Thyroid gland (tissue), 4 donors: ENCODE data around the gene DAB2IP.

Experiments used
- POLR2A ChIP-seq, 2 donors: fragments of 450-650 bp; IDR thresholded peaks; one replicate each; pipeline ENCODE4 v1.6.1; 2017; ENCODE audit warnings: antibody characterized with exemption in 2 of 2, mild to moderate bottlenecking in 2 of 2, moderate library complexity in 1 of 2
- TF ChIP-seq, protein P1 (sequence below), 6 experiments: fragments of 200-600 bp in 3 of 6; fragments of 450-650 bp in 3 of 6; sonication (generic) in 3 of 6; IDR thresholded peaks; one replicate each; pipeline ENCODE4 v1.5.1; 2016 to 2019; ENCODE audit warnings: antibody characterized with exemption in 6 of 6, mild to moderate bottlenecking in 2 of 6, inconsistent platforms in 1 of 6, moderate library complexity in 1 of 6

DNA sequence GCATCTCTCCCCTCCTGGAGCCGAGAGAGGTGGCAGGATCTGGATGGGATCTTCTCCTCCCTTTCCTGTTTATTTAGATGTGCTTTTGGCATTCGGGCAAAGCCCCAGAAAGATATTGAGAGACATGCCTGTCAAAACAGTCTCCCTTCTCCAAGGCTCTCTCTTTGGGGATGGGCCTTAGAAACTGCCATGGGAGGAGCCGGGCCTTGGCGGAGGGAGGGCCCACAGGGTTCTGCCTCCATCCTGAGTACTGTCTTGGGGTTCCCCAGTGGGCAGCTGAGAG, 41.9 kb downstream of the DAB2IP start:
- TF ChIP-seq, protein P1, sequence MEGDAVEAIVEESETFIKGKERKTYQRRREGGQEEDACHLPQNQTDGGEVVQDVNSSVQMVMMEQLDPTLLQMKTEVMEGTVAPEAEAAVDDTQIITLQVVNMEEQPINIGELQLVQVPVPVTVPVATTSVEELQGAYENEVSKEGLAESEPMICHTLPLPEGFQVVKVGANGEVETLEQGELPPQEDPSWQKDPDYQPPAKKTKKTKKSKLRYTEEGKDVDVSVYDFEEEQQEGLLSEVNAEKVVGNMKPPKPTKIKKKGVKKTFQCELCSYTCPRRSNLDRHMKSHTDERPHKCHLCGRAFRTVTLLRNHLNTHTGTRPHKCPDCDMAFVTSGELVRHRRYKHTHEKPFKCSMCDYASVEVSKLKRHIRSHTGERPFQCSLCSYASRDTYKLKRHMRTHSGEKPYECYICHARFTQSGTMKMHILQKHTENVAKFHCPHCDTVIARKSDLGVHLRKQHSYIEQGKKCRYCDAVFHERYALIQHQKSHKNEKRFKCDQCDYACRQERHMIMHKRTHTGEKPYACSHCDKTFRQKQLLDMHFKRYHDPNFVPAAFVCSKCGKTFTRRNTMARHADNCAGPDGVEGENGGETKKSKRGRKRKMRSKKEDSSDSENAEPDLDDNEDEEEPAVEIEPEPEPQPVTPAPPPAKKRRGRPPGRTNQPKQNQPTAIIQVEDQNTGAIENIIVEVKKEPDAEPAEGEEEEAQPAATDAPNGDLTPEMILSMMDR (IDR thresholded peaks at IDR 0.05), result no peak
- TF ChIP-seq POLR2A (IDR thresholded peaks at IDR 0.05), result no peak
